Measurements from ENCODE around the gene NRP1. TPM values are rescaled to one million over a fixed set of nuclear protein-coding genes. Genes with fewer than 3 reads are reported as not detected.

Gene NRP1
- polyA plus RNA-seq, 3 donors: 1.1 to 1.7 (median 1.3) TPM

DNA sequence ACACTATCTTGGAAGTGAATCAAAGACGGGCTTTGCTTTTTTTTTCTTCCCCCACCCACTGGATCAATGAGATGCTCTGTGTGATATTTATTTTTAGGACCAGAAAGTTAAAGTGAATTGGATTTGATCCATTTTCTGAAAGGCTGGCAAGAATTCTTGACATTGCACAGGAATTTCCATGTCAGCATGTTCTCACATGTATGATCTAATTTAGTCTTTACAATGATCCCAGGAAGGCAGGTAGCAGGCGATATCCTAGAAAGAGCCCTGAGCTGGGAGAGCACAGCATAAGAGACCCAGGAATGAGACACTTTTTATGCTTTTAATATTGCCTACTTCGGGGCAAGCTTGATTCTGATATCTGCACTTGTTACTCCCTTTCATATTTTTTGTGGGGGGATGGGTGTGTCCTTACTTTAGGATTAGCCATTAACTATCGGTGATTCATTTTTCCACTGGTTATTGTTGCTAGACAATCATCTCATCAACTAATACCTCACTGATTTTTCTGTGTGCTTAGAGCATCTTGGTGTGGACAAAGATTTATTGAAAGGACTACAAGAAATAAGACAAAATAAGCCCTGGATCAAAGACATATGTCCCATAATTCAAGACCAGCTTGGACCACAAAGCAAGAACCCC lies 58.1 kb downstream of the NRP1 start:
- peaks cover 18 to 24% (median 18%) of the 10 kb centered on the region in 3 donors for H3K27me3 Mint-ChIP-seq (ENCODE audit: low read depth in 3 of 3)
- peaks cover 0 to 2% (median 0%) of the 10 kb centered on the region in 7 donors for H3K9me3 Mint-ChIP-seq
- H3K4me2 ChIP-seq (replicated peaks; ENCODE audit: extremely low read depth, low read length, poor library complexity, severe bottlenecking): no peak overlapping the region
- no peak for DNase-seq
- H3K9ac ChIP-seq (ENCODE audit: insufficient read depth, low read length, poor library complexity, severe bottlenecking): no peak overlapping the region
- no peaks in the 10 kb centered on the region for H4K20me1 ChIP-seq (ENCODE audit: insufficient read depth, low read length)
- H3K27ac Mint-ChIP-seq: no peak overlapping the region
- H3K79me2 ChIP-seq (ENCODE audit: insufficient read depth, low read length): no peaks in the 10 kb centered on the region
- no peaks in the 10 kb centered on the region for H3K36me3 ChIP-seq (replicated peaks in 1 of 2; ENCODE audit: control insufficient read depth in 1 of 2, insufficient read depth in 2 of 2, low read length in 2 of 2)
- TF ChIP-seq CTCF (IDR thresholded peaks at IDR 0.05): no peak
- H3K4me3 Mint-ChIP-seq: no peak overlapping the region
- WGBS (ENCODE audit: insufficient coverage): no CpG with 5 or more reads among the region's 4 CpGs
- H3K27ac ChIP-seq (ENCODE audit: low read depth in 1 of 2, low read length in 2 of 2): no peak overlapping the region
- no peaks in the 10 kb centered on the region for H3K9me3 ChIP-seq (replicated peaks in 1 of 2; ENCODE audit: control insufficient read depth in 1 of 2, insufficient read depth in 1 of 2, low read length in 2 of 2)
- intact Hi-C loops (cut with micrococcal nuclease): no loop called here
- no peak overlapping the region for H2AFZ ChIP-seq (ENCODE audit: insufficient read depth, low read depth, low read length, poor library complexity, severe bottlenecking)
- H3K27me3 ChIP-seq (ENCODE audit: control insufficient read depth in 2 of 2, insufficient read depth in 2 of 2, low read length in 2 of 2): peaks cover 6 to 7% of the 10 kb centered on the region in 2 donors
- H3K4me1 Mint-ChIP-seq: no peaks in the 10 kb centered on the region
- H3K4me3 ChIP-seq (replicated peaks in 1 of 3; ENCODE audit: low read depth in 2 of 3, low read length in 3 of 3): no peak overlapping the region
- H3K4me1 ChIP-seq (ENCODE audit: control insufficient read depth in 1 of 2, insufficient read depth in 2 of 2, low read length in 2 of 2): no peaks in the 10 kb centered on the region
- H3K36me3 Mint-ChIP-seq: no peaks in the 10 kb centered on the region

GRCh38 chr10:33274096-33274785 lies 60.2 kb downstream of the NRP1 start:
- H3K4me3 ChIP-seq (replicated peaks in 1 of 3; ENCODE audit: low read depth in 2 of 3, low read length in 3 of 3): no peak overlapping the region
- H3K9ac ChIP-seq (ENCODE audit: insufficient read depth, low read length, poor library complexity, severe bottlenecking): no peak overlapping the region
- TF ChIP-seq CTCF (IDR thresholded peaks at IDR 0.05): no peak
- H3K36me3 Mint-ChIP-seq: no peaks in the 10 kb centered on the region
- peaks cover 16 to 32% (median 26%) of the 10 kb centered on the region in 3 donors for H3K27me3 Mint-ChIP-seq (ENCODE audit: low read depth in 3 of 3)
- no peak overlapping the region for H3K4me2 ChIP-seq (replicated peaks; ENCODE audit: extremely low read depth, low read length, poor library complexity, severe bottlenecking)
- no peaks in the 10 kb centered on the region for H3K4me1 ChIP-seq (ENCODE audit: control insufficient read depth in 1 of 2, insufficient read depth in 2 of 2, low read length in 2 of 2)
- H3K9me3 Mint-ChIP-seq: peaks cover 0 to 2% (median 0%) of the 10 kb centered on the region in 7 donors
- no peaks in the 10 kb centered on the region for H3K4me1 Mint-ChIP-seq
- H3K4me3 Mint-ChIP-seq: no peak overlapping the region
- 96% methylated on average over 4 of the region's 6 CpGs for WGBS (ENCODE audit: insufficient coverage)
- no peak overlapping the region for H3K27ac Mint-ChIP-seq
- no peaks in the 10 kb centered on the region for H3K9me3 ChIP-seq (replicated peaks in 1 of 2; ENCODE audit: control insufficient read depth in 1 of 2, insufficient read depth in 1 of 2, low read length in 2 of 2)
- H3K36me3 ChIP-seq (replicated peaks in 1 of 2; ENCODE audit: control insufficient read depth in 1 of 2, insufficient read depth in 2 of 2, low read length in 2 of 2): no peaks in the 10 kb centered on the region
- intact Hi-C loops (cut with micrococcal nuclease): no loop called here
- H3K27me3 ChIP-seq (ENCODE audit: control insufficient read depth in 2 of 2, insufficient read depth in 2 of 2, low read length in 2 of 2): peaks cover 6 to 7% of the 10 kb centered on the region in 2 donors
- no peaks in the 10 kb centered on the region for H4K20me1 ChIP-seq (ENCODE audit: insufficient read depth, low read length)
- DNase-seq: no peak
- no peaks in the 10 kb centered on the region for H3K79me2 ChIP-seq (ENCODE audit: insufficient read depth, low read length)
- no peak overlapping the region for H3K27ac ChIP-seq (ENCODE audit: low read depth in 1 of 2, low read length in 2 of 2)
- H2AFZ ChIP-seq (ENCODE audit: insufficient read depth, low read depth, low read length, poor library complexity, severe bottlenecking): no peak overlapping the region
